SK-N-SH treated with all-trans-retinoic acid at 6 μM for 48 hours (cell line): ENCODE results near the gene ARHGAP24.

Experiments
- ATAC-seq: fragments of 200-7000 bp; cut with Tn5 transposase; 3 replicates; pipeline ENCODE4 v1.9.1; 2020; ENCODE audit warnings: mild to moderate bottlenecking, moderate library complexity
- ARNTL ChIP-seq: fragments of 450-650 bp; formaldehyde crosslinking; IDR thresholded peaks from 2 replicates; pipeline ENCODE4 v1.5.0; 2020; ENCODE audit warnings: low read depth, mild to moderate bottlenecking, moderate library complexity, borderline replicate concordance
- BACH2 ChIP-seq: fragments of 250-450 bp; sonication (Bioruptor Pico); IDR thresholded peaks from 2 replicates; pipeline ENCODE4 v1.9.0; 2021; ENCODE audit warnings: mild to moderate bottlenecking, borderline replicate concordance
- CSDC2 ChIP-seq: fragments of 250-450 bp; sonication (Bioruptor Pico); IDR thresholded peaks from 2 replicates; pipeline ENCODE4 v1.5.0; 2020; ENCODE audit warnings: mild to moderate bottlenecking, moderate library complexity
- GLIS3 ChIP-seq: fragments of 250-450 bp; sonication (Bioruptor Pico); IDR thresholded peaks from 2 replicates; pipeline ENCODE4 v1.5.0; 2020; ENCODE audit warnings: mild to moderate bottlenecking, moderate library complexity
- OSR1 ChIP-seq: fragments of 250-450 bp; sonication (Bioruptor Pico); IDR thresholded peaks from 2 replicates; pipeline ENCODE4 v1.8.0; 2022; ENCODE audit warnings: moderate library complexity, mild to moderate bottlenecking, inconsistent platforms
- PPARA ChIP-seq: fragments of 250-450 bp; sonication (Bioruptor Pico); IDR thresholded peaks from 2 replicates; pipeline ENCODE4 v1.5.0; 2020; ENCODE audit warnings: mild to moderate bottlenecking, borderline replicate concordance
- RARB ChIP-seq: fragments of 250-450 bp; sonication (Bioruptor Pico); IDR thresholded peaks from 2 replicates; pipeline ENCODE4 v1.8.0; 2021; ENCODE audit warnings: mild to moderate bottlenecking, moderate library complexity
- SNAI2 ChIP-seq: fragments of 250-450 bp; sonication (Bioruptor Pico); IDR thresholded peaks from 2 replicates; pipeline ENCODE4 v1.5.0; 2020; ENCODE audit warnings: mild to moderate bottlenecking, moderate library complexity
- TCF4 ChIP-seq: fragments of 250-450 bp; sonication (Bioruptor Pico); IDR thresholded peaks from 2 replicates; pipeline ENCODE4 v1.8.0; 2021; ENCODE audit warnings: mild to moderate bottlenecking, moderate library complexity, borderline replicate concordance
- TOX ChIP-seq: fragments of 250-450 bp; sonication (Bioruptor Pico); IDR thresholded peaks from 2 replicates; pipeline ENCODE4 v1.8.0; 2021; ENCODE audit warnings: mild to moderate bottlenecking, moderate library complexity, borderline replicate concordance
- ZC3H10 ChIP-seq: fragments of 250-450 bp; sonication (Bioruptor Pico); IDR thresholded peaks from 2 replicates; pipeline ENCODE4 v1.5.1; 2021; ENCODE audit warnings: mild to moderate bottlenecking, moderate library complexity
- ZFP3 ChIP-seq: fragments of 250-450 bp; sonication (Bioruptor Pico); IDR thresholded peaks from 2 replicates; pipeline ENCODE4 v1.5.0; 2020; ENCODE audit warnings: mild to moderate bottlenecking, moderate library complexity
- ZFP30 ChIP-seq: fragments of 450-650 bp; formaldehyde crosslinking; IDR thresholded peaks from 2 replicates; pipeline ENCODE4 v1.5.0; 2022; ENCODE audit warnings: mild to moderate bottlenecking, moderate library complexity
- ZNF565 ChIP-seq: fragments of 450-650 bp; formaldehyde crosslinking; conservative IDR thresholded peaks from 2 replicates; pipeline ENCODE4 v1.5.0; 2020; ENCODE audit warnings: low read depth, mild to moderate bottlenecking, moderate library complexity
- ZNF70 ChIP-seq: fragments of 450-650 bp; formaldehyde crosslinking; IDR thresholded peaks from 2 replicates; pipeline ENCODE4 v1.5.0; 2020; ENCODE audit warnings: mild to moderate bottlenecking, moderate library complexity
- ZNF8 ChIP-seq: fragments of 450-650 bp; formaldehyde crosslinking; IDR thresholded peaks from 2 replicates; pipeline ENCODE4 v1.5.0; 2020; ENCODE audit warnings: mild to moderate bottlenecking, moderate library complexity
- TF ChIP-seq, protein P1 (sequence below): fragments of 250-450 bp; sonication (Bioruptor Pico); IDR thresholded peaks from 2 replicates; pipeline ENCODE4 v1.8.0; 2020; ENCODE audit warnings: mild to moderate bottlenecking, moderate library complexity, borderline replicate concordance
- TF ChIP-seq, protein P2 (sequence below): fragments of 250-450 bp; sonication (Bioruptor Pico); IDR thresholded peaks from 2 replicates; pipeline ENCODE4 v1.5.1; 2021; ENCODE audit warnings: mild to moderate bottlenecking, moderate library complexity
- TF ChIP-seq, protein P3 (sequence below): fragments of 250-450 bp; sonication (Bioruptor Pico); IDR thresholded peaks from 2 replicates; pipeline ENCODE4 v1.5.1; 2020; ENCODE audit warnings: low read depth, mild to moderate bottlenecking, moderate library complexity
- TF ChIP-seq, protein P4 (sequence below): fragments of 250-450 bp; sonication (Bioruptor Pico); IDR thresholded peaks from 2 replicates; pipeline ENCODE4 v1.8.0; 2021; ENCODE audit warnings: low read depth, mild to moderate bottlenecking, moderate library complexity, borderline replicate concordance

Gene ARHGAP24

DNA sequence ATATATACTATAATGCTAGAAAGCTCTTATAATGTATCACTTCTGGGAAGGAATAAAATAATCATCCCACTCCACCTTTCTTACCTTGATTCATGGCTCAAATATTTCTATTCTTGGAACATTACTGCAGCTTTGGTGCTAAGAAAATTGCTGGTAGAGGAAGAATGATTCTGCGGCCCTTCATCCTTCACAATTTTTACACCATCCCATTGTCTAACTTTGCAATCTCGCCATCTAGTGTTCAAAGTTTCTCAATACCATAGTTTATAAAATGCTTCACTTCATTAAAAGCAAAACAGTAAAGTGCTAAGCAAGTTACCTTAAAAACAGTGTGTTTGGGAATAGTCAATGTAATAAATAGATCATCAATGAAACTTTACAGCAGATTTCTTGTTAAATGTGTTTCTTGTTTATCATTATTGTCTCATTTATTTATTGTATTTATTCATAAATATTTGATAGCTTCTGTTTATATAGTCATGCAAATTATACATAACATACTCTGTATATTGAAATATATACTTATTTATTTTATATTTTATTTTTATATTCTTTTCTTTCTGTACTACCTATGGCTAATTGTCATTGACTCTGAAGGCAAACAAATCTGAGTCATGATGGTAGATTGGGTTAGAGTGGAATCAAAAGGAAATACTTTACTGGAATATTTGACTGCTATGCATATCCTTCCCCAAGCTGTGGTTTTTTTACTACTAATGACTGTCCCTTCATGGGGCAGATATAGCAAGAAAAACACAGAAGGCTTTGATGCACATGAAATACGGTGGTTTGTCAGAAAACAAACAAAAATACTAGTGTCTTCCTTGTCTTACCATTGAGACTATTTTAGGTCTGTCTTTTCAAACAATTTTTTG is 494.2 kb downstream of the ARHGAP24 start:
- TF ChIP-seq TCF4 (CRISPR knock-in tag) (no peak), OSR1 (CRISPR knock-in tag) (no peak), TOX (CRISPR knock-in tag) (no peak), GLIS3 (CRISPR knock-in tag) (no peak), ZFP3 (no peak), BACH2 (CRISPR knock-in tag) (no peak), ZNF8 (CRISPR knock-in tag) (no peak), PPARA (no peak)
- TF ChIP-seq, protein P1, sequence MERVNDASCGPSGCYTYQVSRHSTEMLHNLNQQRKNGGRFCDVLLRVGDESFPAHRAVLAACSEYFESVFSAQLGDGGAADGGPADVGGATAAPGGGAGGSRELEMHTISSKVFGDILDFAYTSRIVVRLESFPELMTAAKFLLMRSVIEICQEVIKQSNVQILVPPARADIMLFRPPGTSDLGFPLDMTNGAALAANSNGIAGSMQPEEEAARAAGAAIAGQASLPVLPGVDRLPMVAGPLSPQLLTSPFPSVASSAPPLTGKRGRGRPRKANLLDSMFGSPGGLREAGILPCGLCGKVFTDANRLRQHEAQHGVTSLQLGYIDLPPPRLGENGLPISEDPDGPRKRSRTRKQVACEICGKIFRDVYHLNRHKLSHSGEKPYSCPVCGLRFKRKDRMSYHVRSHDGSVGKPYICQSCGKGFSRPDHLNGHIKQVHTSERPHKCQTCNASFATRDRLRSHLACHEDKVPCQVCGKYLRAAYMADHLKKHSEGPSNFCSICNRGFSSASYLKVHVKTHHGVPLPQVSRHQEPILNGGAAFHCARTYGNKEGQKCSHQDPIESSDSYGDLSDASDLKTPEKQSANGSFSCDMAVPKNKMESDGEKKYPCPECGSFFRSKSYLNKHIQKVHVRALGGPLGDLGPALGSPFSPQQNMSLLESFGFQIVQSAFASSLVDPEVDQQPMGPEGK: no peak
- ATAC-seq: peak; percentile 79

DNA sequence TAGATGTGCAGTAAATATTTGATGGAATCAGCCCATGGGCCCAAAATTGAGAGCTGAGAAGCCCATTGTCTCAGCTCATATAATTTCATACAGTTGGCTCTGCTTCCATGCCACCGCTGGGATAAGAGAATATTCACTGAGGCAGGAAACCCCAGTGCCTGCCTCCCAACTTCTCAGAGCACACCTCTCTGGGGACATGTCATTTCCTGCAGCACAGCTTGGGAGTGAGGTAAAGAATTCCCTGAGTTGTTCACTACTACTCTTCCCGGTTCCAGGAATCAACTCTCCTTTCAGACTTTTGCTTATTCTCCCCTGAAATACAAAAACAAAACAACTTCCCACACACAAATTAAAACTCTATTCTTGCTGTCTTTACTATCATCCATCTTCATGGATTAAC is 495.6 kb downstream of the ARHGAP24 start:
- TF ChIP-seq BACH2 (CRISPR knock-in tag): no peak
- no peak for TF ChIP-seq ZNF8 (CRISPR knock-in tag)
- TF ChIP-seq ZC3H10 (CRISPR knock-in tag): no peak
- no peak for TF ChIP-seq RARB
- TF ChIP-seq, protein P2, sequence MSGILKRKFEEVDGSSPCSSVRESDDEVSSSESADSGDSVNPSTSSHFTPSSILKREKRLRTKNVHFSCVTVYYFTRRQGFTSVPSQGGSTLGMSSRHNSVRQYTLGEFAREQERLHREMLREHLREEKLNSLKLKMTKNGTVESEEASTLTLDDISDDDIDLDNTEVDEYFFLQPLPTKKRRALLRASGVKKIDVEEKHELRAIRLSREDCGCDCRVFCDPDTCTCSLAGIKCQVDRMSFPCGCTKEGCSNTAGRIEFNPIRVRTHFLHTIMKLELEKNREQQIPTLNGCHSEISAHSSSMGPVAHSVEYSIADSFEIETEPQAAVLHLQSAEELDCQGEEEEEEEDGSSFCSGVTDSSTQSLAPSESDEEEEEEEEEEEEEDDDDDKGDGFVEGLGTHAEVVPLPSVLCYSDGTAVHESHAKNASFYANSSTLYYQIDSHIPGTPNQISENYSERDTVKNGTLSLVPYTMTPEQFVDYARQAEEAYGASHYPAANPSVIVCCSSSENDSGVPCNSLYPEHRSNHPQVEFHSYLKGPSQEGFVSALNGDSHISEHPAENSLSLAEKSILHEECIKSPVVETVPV (CRISPR knock-in tag): no peak
- TF ChIP-seq, protein P1: no peak
- no peak for TF ChIP-seq SNAI2 (CRISPR knock-in tag)
- no peak for TF ChIP-seq GLIS3 (CRISPR knock-in tag)
- TF ChIP-seq, protein P3, sequence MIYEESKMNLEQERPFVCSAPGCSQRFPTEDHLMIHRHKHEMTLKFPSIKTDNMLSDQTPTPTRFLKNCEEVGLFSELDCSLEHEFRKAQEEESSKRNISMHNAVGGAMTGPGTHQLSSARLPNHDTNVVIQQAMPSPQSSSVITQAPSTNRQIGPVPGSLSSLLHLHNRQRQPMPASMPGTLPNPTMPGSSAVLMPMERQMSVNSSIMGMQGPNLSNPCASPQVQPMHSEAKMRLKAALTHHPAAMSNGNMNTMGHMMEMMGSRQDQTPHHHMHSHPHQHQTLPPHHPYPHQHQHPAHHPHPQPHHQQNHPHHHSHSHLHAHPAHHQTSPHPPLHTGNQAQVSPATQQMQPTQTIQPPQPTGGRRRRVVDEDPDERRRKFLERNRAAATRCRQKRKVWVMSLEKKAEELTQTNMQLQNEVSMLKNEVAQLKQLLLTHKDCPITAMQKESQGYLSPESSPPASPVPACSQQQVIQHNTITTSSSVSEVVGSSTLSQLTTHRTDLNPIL (CRISPR knock-in tag): no peak
- TF ChIP-seq, protein P4, sequence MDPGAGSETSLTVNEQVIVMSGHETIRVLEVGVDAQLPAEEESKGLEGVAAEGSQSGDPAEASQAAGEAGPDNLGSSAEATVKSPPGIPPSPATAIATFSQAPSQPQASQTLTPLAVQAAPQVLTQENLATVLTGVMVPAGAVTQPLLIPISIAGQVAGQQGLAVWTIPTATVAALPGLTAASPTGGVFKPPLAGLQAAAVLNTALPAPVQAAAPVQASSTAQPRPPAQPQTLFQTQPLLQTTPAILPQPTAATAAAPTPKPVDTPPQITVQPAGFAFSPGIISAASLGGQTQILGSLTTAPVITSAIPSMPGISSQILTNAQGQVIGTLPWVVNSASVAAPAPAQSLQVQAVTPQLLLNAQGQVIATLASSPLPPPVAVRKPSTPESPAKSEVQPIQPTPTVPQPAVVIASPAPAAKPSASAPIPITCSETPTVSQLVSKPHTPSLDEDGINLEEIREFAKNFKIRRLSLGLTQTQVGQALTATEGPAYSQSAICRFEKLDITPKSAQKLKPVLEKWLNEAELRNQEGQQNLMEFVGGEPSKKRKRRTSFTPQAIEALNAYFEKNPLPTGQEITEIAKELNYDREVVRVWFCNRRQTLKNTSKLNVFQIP (CRISPR knock-in tag): no peak
- no peak for TF ChIP-seq CSDC2 (CRISPR knock-in tag)
- no peak for TF ChIP-seq ZFP30 (CRISPR knock-in tag)
- no peak for ATAC-seq

DNA sequence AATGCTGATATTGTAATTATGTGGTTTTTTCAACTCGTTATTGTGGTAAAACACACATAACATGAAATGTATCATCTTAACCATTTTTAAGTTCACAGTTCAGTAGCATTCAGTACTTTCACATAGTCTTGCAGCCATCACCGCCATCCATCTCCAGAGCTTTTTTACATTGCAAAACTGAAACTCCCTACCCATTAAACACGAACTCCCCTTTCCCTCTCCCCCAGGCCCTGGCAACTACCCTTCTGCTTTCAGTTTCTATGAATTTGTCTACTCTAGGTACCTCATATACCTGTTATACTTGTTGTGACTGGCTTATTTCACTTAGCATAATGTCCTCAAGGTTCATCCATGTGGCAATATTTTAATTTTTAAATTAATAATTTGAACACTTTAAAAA is 504.3 kb downstream of the ARHGAP24 start:
- ATAC-seq: no peak
- TF ChIP-seq ARNTL (no peak), TCF4 (CRISPR knock-in tag) (no peak), ZFP30 (CRISPR knock-in tag) (no peak), SNAI2 (CRISPR knock-in tag) (no peak), CSDC2 (CRISPR knock-in tag) (no peak), RARB (no peak), GLIS3 (CRISPR knock-in tag) (no peak), ZNF565 (CRISPR knock-in tag) (no peak), ZNF70 (CRISPR knock-in tag) (no peak)
- TF ChIP-seq, protein P3 (CRISPR knock-in tag): no peak
- TF ChIP-seq, protein P4 (CRISPR knock-in tag): no peak
- TF ChIP-seq, protein P2 (CRISPR knock-in tag): no peak
